HG02852 (cell line): Measurements from ENCODE around the gene MEGF11.
"Not testable (repeated sequence)": the region's sequence is repeated elsewhere in the genome, so short reads cannot be mapped to it uniquely, and the experiment has no call there.

Experiments used
- ATAC-seq: cut with Tn5 transposase; IDR thresholded peaks from one replicate; pipeline ENCODE4 v1.9.1; 2021; ENCODE audit warnings: mild to moderate bottlenecking, moderate library complexity; ENCODE audit not compliant: unreplicated experiment

Gene MEGF11

DNA sequence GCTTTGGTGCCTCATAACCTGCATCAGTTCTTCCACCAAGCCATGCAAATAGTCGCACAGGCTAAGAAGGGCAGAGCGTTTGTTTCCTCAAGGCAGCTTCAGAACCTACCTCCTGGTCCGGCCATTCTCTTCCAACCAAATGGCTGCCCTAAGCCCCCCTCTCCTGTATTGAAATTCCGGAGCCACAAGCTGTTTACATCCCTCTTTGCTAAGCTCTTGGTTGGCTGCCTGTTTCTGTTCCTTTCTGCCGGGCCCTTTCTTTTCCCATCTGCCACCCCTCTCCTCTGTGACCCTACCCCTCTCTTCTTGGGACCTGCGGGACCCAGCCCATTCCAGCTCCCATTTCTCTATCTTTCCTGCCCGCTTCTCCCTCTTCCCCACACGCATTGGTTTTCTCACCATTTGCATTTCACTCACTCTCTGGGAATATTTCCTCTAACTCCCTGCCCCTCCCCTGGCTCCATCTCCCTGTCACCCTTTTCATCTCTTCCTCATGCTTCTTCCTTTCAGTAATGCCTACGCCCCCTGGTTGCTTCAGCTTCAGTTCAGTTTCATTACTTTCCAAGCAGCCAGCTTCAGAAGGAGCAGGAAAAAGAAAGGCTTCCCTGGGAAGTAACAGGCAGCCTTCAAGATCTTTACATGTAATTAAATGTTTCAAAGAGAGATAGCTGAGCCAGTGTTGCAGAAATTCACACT lies 270.8 kb downstream of the MEGF11 start:
- ATAC-seq, result no peak

DNA sequence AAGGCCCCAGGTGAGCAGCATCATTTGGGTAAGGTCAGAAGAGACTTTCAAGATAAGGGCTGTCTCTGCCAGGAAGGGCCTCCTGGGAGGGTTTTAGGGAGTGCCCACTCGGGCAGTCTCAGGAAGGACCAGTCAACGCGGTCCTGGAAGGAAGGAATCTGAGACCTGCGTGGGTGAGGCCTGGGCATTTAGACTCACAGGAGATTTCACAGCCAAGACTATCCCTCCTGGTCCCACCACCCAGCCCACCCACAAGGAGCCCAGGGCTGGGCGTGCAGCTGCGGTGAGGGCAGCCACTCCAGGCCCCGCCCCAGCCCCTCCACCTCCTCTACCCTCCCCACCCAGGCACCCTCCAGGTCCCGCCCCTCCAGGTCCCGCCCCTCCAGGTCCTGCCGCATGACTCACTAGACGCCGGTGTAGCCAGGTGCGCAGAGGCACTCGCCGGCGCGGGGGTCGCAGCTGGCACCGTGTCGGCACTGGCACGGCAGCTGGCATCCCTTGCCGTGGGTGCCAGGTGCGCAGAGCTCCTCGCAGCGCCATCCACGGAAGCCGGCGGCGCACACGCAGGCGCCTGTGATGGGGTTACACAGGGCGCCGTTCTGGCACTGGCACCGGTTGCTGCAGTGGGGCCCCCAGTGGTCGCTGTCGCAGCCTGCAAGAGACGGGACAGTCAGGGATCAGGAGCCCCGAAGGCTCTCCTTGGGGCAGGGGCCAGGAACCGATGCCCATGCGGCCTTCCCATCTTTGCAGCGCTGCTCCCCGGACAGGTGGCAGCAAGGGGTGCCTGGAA lies 271.5 kb downstream of the MEGF11 start:
- no peak for ATAC-seq

DNA sequence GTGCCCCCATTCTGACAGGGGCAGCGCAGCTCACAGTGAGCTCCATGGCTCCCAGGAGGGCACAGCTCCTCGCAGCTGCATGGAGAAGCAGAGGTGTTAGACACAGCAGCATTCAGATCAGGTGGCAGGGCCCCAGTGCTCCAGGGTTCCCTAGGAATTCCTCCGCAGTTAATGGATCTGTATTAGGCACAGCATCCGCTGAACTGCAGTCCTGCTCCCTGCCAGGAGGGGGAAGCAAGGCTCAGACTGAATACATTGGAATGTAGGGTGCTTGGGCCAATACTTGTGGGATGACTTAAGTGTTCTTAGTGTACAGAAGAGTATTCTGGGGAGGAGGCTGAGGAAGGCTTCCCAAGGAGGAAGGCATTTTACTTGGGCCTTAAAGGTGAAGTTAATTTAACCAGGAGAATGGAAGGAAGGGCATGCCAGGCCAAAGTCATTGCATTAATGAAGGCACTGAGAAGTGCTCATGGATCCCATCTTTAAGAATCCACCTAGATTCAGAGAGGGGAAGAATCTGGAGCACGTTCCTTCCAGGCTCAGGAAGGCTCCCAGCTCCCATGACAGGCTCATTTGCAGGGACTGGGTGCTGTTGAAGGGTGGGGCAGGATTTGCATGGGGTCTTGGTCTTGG lies 272.6 kb downstream of the MEGF11 start:
- ATAC-seq, result no peak

DNA sequence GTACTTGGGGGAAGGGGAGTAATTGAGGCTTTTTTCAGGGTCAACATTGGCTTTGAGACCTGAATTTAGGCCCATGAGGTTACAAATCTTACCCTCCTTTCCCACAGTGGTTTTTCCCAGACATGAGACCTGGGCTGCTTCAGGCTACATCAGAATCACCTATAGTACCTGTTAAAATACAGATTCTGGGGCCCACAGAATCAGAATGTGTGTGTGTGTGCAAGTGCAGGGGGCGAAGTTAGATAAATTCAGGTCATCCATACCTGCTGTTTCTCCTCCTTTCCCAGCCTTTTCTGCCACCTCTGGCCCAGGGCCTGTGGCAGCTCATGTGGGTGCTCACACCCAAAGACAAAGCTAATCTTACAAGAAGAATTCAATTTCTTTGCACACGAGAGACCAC lies 273.7 kb downstream of the MEGF11 start:
- ATAC-seq, result no peak

DNA sequence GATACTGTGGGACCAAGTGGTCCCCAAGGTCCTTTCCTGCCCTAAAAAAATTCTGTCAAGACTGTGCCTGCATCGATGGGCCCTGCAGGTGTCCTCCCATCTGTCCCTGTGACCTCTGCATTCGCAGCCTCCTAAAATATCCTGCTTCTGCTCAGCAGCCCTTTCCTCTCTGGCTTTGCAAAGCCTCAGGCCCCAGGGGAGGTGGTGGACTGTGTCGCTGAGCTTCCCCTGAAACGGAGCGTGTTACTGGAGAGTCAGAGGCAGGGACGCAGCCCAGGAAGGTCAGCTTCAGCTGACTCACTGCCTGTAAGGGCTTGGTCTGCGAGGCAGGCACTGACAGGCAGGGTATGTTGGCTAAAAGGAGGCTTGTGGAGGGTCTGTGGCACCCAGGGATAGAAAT lies 274.2 kb downstream of the MEGF11 start:
- no peak for ATAC-seq

DNA sequence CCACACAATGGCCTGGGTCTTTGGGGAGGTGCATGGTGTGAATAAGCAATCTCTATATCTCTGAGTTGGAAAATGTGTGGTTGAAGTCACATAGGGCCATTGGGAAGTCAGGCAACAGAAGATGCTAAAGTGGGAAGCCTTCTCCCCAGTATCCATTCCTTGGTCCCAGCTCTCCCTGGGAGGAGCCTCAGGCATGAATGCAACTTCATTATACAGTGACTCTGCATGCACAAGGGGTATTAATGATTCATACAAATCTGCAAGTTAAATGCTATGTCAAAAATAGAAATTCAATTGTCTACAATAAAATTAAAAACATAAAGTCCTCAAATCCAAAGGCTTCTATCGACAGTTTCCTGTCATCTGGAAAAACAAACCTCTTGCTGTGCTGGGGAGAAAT lies 275.4 kb downstream of the MEGF11 start:
- ATAC-seq, result no peak

DNA sequence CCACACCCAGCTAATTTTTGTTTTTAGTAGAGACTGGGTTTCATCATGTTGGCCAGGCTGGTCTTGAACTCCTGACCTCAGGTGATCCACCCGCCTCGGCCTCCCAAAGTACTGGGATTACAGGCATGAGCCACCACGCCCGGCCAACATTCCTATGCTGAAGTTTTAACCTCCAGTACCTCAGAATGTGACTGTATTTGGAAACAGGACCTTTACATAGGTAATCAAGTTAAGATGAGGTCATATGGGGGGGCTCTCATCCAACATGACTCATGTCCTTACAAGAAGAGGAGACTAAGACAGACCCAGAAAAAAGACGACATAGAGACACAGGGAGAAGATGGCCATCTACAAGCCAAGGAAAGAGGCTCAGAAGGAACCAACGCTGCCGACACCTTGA lies 277.4 kb downstream of the MEGF11 start:
- ATAC-seq, result not testable (repeated sequence)

DNA sequence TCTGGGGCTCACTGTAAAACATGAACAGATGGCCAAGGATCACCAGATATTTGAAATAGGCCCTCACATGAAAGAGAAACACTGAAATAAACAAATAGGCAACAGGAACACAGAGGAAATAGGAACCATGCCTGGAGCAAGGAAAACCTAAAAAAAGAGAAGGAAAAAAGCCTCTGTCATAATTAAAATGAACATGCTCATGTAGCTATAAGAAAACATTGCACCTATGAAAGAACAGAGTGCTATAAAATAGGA lies 281.9 kb downstream of the MEGF11 start:
- no peak for ATAC-seq

DNA sequence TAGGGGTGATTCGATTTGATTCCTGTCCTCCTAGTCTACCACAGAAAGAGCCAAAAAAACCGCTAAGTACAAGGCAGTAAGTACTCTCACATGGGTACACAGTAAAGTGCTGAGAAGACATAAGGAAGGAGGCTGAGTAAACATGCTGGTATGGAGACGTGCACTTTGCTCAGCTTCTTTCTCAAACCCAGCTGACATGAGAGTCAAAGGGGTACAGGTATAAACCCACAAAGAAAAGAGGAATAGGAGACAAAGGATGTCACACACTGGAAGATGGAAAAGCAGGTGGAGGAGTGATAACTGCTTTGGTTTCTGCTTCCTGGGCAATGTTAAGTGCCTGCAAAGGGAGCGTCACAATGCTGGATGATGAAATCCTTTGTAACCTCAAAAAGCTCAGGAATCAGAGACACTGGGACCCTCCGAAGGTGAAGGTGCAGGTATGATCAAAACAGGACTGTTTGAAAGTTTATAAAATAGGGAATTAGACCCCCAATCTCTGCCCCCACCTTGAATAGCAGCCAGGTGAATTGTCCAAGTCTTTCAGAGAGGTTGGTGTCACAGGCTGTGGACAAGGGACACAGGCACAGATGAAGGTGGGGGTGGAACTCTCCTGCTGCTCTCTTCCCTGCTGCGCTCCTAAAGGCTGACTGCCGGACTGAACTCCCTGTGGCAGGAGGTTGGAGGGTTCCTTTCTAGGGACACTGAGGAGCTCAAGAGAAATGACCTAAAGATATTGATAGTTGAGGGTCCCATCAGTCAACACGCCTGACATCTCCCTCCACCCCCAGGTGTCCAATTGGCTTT lies 282.4 kb downstream of the MEGF11 start:
- ATAC-seq, result no peak

DNA sequence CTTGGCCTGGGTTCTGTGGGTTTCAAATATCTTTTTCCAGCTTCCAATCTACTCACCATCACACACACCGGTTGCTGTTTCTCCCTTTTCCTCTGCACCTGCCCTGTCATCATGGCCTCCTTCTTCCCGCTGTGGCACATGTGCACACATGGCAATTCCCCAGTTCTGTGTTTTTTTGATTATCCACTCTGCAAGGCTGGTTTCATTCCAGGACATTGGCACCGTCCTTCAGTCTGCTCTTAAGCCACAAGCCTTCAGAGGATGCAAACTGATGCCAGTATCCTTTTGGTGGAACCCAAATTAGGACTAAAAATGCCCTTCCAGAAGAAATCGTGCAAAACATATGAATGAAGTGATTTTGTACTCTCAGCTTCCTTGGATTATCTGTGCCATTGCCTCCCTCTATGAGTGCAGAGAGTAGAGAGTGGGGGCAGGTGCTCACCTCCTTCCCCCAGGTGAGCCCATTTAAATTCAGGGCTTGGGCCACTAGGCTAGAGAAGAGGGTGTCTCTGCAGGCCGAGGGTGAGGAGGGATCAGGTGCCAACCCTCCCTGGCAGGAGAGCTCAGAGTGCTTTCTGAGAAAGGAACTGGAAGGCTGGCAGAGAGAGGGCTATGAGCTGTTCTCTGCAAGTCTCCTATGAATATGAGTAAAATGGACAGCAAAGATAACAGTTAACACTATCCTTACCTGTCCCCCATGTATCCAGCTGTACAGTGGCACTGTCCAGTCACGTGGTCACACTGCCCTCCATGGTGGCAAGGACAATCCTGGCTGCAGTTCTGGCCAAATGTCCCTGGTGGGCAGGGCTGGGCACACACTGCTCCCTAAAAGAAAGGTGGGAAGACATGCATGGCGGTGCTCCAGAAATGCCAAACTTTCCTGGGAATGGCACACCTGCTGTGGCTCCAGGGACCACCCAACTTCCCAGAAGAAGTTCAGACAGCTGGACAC lies 283.4 kb downstream of the MEGF11 start:
- ATAC-seq, result no peak

DNA sequence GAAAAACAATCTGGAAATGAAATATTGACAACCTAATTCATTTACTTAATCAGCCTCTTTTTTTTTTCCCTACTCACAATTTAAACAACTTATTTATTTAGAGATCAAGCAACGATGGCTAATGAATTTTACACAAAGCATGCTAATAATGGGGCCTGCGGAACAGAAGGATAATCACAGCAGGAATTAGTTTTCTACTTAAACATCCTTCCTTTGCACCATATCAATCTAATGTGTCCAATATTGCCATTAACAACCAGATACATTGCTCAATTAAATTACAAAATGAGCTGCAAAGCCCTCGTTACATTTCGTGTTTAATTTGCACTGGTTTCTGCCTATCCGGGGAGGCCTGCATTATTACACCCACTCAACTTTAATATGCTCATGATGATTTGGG lies 285.0 kb downstream of the MEGF11 start:
- ATAC-seq, result no peak

DNA sequence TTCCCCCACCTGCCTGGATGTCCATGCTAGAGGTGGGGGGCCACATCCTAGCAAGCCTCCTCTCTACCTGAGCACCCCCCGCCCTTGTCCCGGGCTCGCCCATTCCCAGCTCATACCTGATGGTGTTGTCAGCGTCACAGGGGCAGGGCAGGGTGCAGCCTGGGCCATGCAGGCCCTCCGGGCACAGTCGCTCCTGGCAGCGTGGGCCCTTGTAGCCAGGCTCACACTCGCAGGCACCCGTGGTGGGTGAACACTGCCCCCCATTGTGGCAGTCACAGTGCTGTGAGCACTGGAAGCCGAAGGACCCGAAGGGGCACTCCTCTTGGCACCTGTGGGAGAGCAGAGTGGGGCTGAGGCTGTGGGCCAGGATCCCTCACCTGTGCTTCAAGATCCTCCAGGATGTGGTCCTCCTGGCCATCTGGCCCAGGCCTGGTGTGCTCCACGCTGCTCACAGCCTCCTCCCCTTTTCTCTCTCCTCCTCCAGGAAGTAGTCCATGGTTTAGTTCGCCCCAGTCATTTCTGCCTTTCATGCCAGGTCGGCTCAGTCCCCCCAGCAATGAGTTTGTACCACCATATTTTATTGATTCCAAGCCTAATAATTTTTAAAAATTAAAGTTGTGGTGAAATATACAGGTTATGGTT lies 288.6 kb downstream of the MEGF11 start:
- no peak for ATAC-seq

DNA sequence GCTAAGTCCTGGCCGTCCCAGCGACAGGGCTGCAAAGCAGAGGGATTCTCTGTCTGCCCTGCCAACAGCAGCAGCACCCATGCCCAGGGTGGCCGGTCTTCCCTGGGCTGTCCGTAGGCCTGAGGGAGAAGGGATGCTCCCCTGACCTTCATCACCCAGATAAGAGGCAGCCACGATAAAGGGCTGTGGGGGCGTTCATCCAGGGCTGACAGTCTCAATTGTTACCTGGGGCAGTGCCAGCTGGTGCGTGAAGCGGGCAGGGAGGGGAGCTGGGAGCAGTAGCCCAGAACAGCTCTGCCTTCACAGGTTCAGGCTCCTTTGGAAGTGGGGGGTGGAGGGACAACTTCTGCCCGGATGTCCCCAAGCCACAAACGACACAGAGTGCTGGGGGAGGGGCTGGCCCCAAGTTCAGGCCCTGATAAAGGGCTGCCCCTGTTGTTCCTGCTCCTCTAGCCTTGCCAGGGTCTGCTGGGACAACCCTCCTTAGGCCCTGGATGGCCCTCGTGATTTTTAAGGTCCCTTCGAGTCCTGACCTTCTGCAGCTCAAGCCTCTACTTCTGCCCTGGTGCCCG lies 289.6 kb downstream of the MEGF11 start:
- ATAC-seq, result no peak

DNA sequence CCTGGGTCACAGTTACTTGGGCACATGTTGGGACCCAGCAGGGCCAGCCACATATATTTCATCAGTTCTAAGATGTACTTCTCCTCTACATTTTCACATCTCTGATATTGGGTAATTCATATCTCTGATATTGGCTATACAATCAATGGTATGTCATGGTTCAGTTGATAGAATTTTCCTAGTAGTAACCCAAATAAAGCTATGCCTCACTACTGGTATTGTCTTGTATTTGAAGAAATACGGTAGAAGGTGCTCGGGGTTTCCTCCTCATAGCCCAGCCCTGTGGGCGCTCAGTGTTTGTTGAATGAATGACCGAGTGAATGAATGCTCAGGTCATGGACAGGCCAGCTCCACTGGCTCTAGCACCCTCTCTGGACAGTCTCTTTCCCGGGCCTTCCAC lies 290.2 kb downstream of the MEGF11 start:
- no peak for ATAC-seq

DNA sequence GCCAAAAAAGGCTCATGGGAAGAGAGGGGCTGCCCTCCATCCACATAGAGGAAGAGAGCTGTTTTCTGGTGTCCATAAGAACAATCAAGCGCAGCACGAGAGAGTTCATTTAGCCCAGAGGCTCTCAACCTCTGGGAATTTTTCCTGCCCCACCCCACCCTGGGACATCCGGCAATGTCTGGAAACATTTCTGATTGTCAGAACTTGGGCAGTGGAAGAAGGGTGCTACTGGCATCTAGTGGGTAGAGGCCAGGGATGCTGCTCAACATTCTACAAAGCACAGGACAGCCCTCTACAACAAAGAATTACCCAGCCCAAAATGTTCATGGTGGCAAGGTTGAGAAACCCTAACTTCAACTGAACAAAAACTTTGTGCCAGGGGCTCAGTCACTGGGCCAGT lies 291.4 kb downstream of the MEGF11 start:
- no peak for ATAC-seq

DNA sequence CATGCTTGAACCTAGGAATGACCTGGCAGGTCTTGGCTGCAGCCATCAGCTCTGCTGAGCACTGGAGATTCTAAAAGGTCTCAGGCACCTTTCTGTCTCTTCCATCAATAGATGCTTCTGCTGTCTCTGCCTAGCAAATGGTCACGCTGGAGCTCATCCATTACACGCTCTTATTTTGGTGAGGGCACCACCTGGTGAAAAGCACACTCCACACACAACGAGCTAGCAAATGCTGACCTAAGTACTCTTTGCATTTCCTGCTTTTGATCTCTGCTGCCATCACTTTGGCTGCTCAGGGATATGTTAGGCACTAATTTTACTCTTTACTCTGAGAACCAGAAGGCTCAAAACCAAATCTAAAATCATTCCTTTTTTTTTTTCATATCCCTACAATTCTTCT lies 293.0 kb downstream of the MEGF11 start:
- no peak for ATAC-seq

DNA sequence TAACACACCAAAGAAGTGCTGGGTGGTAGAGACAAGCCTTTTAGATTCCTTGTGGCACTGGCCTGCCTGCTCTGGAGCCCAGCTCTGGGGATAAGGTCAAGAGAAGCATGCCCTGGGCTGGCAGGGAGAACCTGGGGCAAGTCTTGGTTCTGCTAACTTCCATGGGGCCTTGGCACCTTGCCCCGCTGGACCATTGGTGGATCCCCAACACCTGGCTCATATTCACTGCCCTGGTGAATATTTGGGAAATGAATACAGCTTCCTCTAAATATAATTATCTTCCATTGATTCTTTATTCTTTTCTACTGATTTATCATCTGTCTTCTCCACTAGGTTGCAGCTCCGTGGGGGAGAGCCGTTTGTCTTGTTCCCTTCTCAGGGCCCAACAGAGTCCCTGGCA lies 294.7 kb downstream of the MEGF11 start:
- no peak for ATAC-seq

DNA sequence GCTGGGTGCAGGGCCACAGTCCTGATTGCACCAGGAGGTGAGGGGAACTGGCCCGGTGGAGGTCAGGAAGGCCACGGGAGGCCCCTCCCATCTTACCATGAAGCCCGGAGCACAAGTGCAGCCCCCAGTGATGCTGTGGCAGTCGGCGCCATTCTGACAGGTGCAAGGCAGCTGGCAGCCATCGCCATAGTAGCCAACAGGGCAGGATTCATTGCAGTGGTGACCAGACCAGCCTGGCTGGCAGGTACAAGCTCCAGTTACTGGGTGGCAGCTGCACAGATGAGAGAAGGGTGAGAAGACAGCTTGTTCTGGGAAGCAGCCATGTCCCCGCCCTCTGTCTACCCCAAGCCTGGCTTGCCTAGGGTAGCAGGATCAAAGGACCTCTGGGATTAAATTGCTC lies 296.1 kb downstream of the MEGF11 start:
- ATAC-seq, result no peak

DNA sequence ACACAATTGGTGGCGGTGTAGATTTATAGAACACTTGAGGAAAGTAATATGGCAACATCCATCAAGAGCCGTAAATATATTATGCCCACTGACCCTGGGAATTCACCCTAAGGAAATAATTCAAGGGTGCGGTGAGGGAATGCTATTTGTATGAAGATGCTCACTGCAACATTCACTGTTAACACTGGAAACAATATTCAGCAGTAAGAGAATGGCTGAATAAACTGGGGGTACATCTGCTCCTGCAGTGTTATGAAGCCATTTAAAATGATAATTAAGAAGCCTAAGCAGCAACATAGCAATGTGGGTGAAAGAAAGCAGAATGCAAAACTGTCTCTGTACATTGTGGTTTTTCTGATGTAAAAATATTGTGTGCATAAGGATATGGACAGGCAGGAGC lies 296.7 kb downstream of the MEGF11 start:
- ATAC-seq, result no peak

DNA sequence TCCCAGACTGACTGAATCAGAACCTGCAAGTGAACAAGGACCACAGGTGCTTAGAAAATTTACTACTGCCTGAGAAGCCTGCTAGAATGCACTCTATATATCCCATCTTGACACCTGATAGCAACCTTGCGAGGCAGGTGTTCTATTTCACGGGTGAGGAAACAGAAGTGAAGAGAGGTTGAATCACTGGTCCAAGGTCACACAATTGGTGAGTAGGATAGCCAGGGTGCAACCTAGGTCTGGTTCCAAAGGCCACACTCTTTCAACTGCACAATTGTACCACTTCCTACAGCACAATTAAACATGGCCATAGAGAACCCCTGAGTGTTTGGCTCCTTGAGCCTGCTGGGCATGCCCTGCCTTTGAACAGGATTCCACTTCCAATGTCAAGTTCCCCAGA lies 297.2 kb downstream of the MEGF11 start:
- no peak for ATAC-seq
